GDM1 (cell line): ENCODE data around the gene NIPAL3.
"Not testable (repeated sequence)": the region's sequence is repeated elsewhere in the genome, so short reads cannot be mapped to it uniquely, and the experiment has no call there.

Experiments
- DNase-seq: peaks from one replicate; lab custom pipeline; 2025; lab: John Stamatoyannopoulos, UW

The NIPAL3 gene

GRCh38 chr1:24517898-24518297 lies 102.3 kb downstream of the NIPAL3 start:
- no peak for DNase-seq

DNA sequence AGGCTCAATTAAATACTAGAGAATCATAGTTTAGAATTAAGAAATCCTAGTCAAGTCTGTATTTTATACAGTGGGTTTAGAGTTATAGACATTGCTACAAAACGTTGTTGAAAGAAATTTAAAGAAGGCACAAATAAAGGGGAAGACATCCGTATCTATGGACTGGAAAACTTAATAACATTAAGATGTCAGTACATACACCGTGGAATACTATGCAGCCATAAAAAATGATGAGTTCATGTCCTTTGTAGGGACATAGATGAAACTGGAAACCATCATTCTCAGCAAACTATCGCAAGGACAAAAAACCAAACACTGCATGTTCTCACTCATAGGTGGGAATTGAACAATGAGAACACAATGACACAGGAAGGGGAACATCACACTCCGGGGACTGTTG lies 104.7 kb downstream of the NIPAL3 start:
- not testable (repeated sequence) for DNase-seq
